ENCODE results near the gene PIP4K2A.

Gene PIP4K2A

DNA sequence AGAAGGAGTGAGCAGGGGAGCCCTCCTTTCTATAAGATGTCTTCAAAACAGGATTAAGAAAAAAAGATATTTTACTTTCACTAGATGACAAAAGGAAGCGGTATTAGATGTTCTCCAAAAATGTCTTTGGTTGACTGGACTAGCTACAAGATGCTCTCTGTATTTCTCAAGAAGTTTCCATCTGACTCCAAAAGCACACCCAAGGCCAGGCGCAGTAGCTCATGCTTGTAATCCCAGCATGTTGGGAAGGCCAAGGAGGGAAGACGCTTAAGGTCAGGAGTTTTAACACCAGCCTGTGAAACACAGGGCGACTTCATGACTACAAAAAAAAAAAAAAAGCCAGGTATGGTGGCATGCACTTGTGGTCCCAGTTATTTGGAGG lies 84.5 kb downstream of the PIP4K2A start:
- no peak for TF ChIP-seq EZH2phosphoT487 (IDR thresholded peaks at IDR 0.05; ENCODE audit: low read depth)
- TF ChIP-seq, protein P1, sequence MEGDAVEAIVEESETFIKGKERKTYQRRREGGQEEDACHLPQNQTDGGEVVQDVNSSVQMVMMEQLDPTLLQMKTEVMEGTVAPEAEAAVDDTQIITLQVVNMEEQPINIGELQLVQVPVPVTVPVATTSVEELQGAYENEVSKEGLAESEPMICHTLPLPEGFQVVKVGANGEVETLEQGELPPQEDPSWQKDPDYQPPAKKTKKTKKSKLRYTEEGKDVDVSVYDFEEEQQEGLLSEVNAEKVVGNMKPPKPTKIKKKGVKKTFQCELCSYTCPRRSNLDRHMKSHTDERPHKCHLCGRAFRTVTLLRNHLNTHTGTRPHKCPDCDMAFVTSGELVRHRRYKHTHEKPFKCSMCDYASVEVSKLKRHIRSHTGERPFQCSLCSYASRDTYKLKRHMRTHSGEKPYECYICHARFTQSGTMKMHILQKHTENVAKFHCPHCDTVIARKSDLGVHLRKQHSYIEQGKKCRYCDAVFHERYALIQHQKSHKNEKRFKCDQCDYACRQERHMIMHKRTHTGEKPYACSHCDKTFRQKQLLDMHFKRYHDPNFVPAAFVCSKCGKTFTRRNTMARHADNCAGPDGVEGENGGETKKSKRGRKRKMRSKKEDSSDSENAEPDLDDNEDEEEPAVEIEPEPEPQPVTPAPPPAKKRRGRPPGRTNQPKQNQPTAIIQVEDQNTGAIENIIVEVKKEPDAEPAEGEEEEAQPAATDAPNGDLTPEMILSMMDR (IDR thresholded peaks at IDR 0.05; ENCODE audit: low read depth, low read length), result no peak
- Histone ChIP-seq H3K27ac (ENCODE audit: low read length) (peak overlapping the region; percentile 81), H3K4me1 (ENCODE audit: low read length) (peaks cover 41% of the 10 kb centered on the region), H3K4me2 (ENCODE audit: low read length) (peak overlapping the region; percentile 95), H3K9me3 (ENCODE audit: insufficient read depth, low read length) (no peaks in the 10 kb centered on the region), H3K79me2 (ENCODE audit: low read length) (peaks cover 74% of the 10 kb centered on the region), H3K27me3 (ENCODE audit: low read depth, low read length) (no peaks in the 10 kb centered on the region), H3K36me3 (replicated peaks; ENCODE audit: low read depth, low read length) (peaks cover 6% of the 10 kb centered on the region), H4K20me1 (ENCODE audit: insufficient read depth, low read length) (peaks cover 14% of the 10 kb centered on the region; the same call in 1 of the 2 replicates), H2AFZ (ENCODE audit: low read depth, low read length) (no peak overlapping the region), H3K9ac (ENCODE audit: low read length) (peak overlapping the region; percentile 52), H3K4me3 (ENCODE audit: low read length) (peak overlapping the region; percentile 74)

DNA sequence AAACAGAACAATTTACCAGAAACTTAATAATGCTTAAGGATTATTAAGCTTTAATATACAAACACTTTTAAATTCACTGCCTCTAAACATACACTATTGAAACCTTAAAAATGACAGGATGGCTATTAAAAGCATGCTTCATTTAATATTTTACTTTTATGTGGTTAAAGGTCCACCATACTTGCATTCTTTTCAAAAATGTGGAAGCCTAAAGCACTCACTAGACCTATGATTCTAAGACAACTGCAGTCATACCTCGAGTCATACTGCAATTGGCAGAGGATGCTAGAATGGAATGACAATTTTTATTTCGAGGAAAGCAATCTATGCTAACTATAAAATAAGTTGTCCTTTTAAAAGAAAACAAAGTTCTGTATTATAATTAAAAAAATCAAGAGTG lies 85.3 kb downstream of the PIP4K2A start:
- Histone ChIP-seq H3K79me2 (ENCODE audit: low read length) (peaks cover 77% of the 10 kb centered on the region), H3K27ac (ENCODE audit: low read length) (no peak overlapping the region)

DNA sequence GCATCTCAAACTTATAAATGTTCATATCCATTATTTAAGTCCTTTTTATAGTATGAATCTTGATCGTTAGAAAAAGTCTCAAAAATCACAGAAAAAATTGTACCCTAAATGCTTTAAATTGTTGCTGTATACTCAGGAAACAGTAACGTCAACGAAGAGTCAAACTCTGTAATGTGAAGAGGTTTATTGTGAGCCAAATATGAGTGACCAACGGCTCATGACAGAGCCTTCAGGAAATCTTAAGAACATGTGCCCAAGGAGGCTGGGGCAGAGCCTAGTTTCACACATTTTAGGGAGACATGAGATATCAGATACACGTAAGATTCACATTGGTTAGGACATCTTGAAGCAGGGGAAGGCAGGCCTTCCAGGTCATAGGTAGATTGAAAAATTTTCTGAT lies 86.1 kb downstream of the PIP4K2A start:
- Histone ChIP-seq H3K79me2 (ENCODE audit: low read length) (peaks cover 78% of the 10 kb centered on the region), H3K36me3 (replicated peaks; ENCODE audit: low read depth, low read length) (peaks cover 6% of the 10 kb centered on the region), H2AFZ (ENCODE audit: low read depth, low read length) (no peak overlapping the region), H3K9me3 (ENCODE audit: insufficient read depth, low read length) (no peaks in the 10 kb centered on the region), H3K27ac (ENCODE audit: low read length) (no peak overlapping the region), H3K4me3 (ENCODE audit: low read length) (no peak overlapping the region), H3K27me3 (ENCODE audit: low read depth, low read length) (no peaks in the 10 kb centered on the region), H4K20me1 (ENCODE audit: insufficient read depth, low read length) (peaks cover 17% of the 10 kb centered on the region; the same call in 1 of the 2 replicates), H3K9ac (ENCODE audit: low read length) (no peak overlapping the region), H3K4me1 (ENCODE audit: low read length) (peaks cover 41% of the 10 kb centered on the region), H3K4me2 (ENCODE audit: low read length) (no peak overlapping the region)
- TF ChIP-seq, protein P1 (IDR thresholded peaks at IDR 0.05; ENCODE audit: low read depth, low read length), result no peak
- no peak for TF ChIP-seq EZH2phosphoT487 (IDR thresholded peaks at IDR 0.05; ENCODE audit: low read depth)

More for the DNA sequence above, 85.3 kb downstream of the PIP4K2A start:
- Histone ChIP-seq H3K36me3 (replicated peaks; ENCODE audit: low read depth, low read length) (peaks cover 6% of the 10 kb centered on the region), H3K27me3 (ENCODE audit: low read depth, low read length) (no peaks in the 10 kb centered on the region), H3K4me1 (ENCODE audit: low read length) (peaks cover 41% of the 10 kb centered on the region), H3K4me2 (ENCODE audit: low read length) (peak overlapping the region; percentile 95), H3K4me3 (ENCODE audit: low read length) (peak overlapping the region; percentile 74; the same call in 1 of the 2 replicates), H3K9me3 (ENCODE audit: insufficient read depth, low read length) (no peaks in the 10 kb centered on the region), H3K9ac (ENCODE audit: low read length) (no peak overlapping the region; the same call in 1 of the 2 replicates), H2AFZ (ENCODE audit: low read depth, low read length) (no peak overlapping the region), H4K20me1 (ENCODE audit: insufficient read depth, low read length) (peaks cover 15% of the 10 kb centered on the region; the same call in 1 of the 2 replicates)
- TF ChIP-seq EZH2phosphoT487 (IDR thresholded peaks at IDR 0.05; ENCODE audit: low read depth), result no peak
- TF ChIP-seq, protein P1 (IDR thresholded peaks at IDR 0.05; ENCODE audit: low read depth, low read length), result no peak

DNA sequence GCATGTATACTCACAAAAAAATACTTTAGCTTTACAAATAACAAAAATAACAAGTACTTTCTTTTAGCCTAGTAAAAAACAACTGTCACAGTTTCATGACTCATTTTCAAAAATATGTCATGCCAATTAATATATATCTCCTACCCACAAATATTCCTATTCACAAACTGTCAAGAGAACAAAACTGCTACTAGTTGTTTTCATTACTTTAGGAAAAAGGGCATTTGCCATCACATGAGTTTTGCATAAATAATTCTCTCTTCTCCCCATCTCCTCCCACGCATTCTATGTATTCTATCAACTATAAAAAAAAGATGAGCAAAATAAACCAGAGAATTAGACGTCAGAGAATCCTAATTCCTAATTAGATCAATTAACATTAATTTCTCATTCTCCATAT lies 87.6 kb downstream of the PIP4K2A start:
- Histone ChIP-seq H3K36me3 (replicated peaks; ENCODE audit: low read depth, low read length) (peaks cover 6% of the 10 kb centered on the region), H3K4me3 (ENCODE audit: low read length) (no peak overlapping the region), H3K27me3 (ENCODE audit: low read depth, low read length) (no peaks in the 10 kb centered on the region), H3K4me2 (ENCODE audit: low read length) (no peak overlapping the region), H3K4me1 (ENCODE audit: low read length) (peaks cover 41% of the 10 kb centered on the region), H3K79me2 (ENCODE audit: low read length) (peaks cover 81% of the 10 kb centered on the region), H4K20me1 (ENCODE audit: insufficient read depth, low read length) (peaks cover 17% of the 10 kb centered on the region; the same call in 1 of the 2 replicates), H3K9me3 (ENCODE audit: insufficient read depth, low read length) (no peaks in the 10 kb centered on the region), H2AFZ (ENCODE audit: low read depth, low read length) (no peak overlapping the region), H3K9ac (ENCODE audit: low read length) (no peak overlapping the region), H3K27ac (ENCODE audit: low read length) (no peak overlapping the region)
- TF ChIP-seq, protein P1 (IDR thresholded peaks at IDR 0.05; ENCODE audit: low read depth, low read length), result no peak
- TF ChIP-seq EZH2phosphoT487 (IDR thresholded peaks at IDR 0.05; ENCODE audit: low read depth), result no peak
